Muscle layer of colon (tissue), 2 donors: Measurements from ENCODE around the gene TBL1X.

Experiments used
- H3K27ac ChIP-seq: one replicate; pipeline ENCODE4 v1.7.0; 2013; ENCODE audit warnings: low read depth, mild to moderate bottlenecking, low read length, moderate library complexity
- H3K27me3 ChIP-seq, 2 donors: one replicate each; pipeline ENCODE4 v1.7.0; 2013; ENCODE audit warnings: low read length in 2 of 2, mild to moderate bottlenecking in 2 of 2; ENCODE audit not compliant: insufficient read depth in 2 of 2, control insufficient read depth in 1 of 2
- H3K36me3 ChIP-seq: one replicate; pipeline ENCODE4 v1.7.0; 2013; ENCODE audit warnings: mild to moderate bottlenecking, low read length; ENCODE audit not compliant: insufficient read depth
- H3K4me1 ChIP-seq: one replicate; pipeline ENCODE4 v1.7.0; 2013; ENCODE audit warnings: mild to moderate bottlenecking, low read length; ENCODE audit not compliant: insufficient read depth
- H3K4me3 ChIP-seq, 2 donors: one replicate each; pipeline ENCODE4 v1.7.0; 2013; ENCODE audit warnings: low read length in 2 of 2, low read depth in 1 of 2, mild to moderate bottlenecking in 1 of 2, moderate library complexity in 1 of 2
- H3K9ac ChIP-seq: one replicate; pipeline ENCODE4 v1.7.0; 2013; ENCODE audit warnings: low read length
- H3K9me3 ChIP-seq: one replicate; pipeline ENCODE4 v1.7.0; 2013; ENCODE audit warnings: mild to moderate bottlenecking, low read length
- donor health status: abdominal sarcoma.
- donor health status: Adenocarcinoma of cecum.

The TBL1X gene

DNA sequence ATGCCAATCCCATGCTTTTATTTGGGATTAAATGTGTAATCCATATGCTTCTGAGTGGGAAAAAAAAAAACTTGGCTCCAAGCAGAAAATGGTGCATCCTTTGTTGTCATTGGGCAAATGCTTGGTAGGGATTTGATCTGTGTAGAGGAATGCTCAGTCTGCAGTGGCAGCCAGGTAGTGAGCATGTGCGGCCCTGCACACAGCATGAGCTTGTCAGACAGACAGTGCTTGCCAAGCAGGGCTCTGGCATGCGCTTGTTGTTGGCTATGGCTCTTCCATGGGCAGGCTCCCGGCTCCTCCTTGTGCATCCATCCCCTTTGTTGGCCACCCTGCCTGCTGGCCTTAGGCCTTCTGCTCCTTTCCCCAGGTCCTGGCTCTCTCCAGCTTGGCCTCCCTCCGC is 170.5 kb downstream of the TBL1X start:
- Histone ChIP-seq H3K4me3 (no peak overlapping the region), H3K27ac (peak overlapping the region; percentile 45), H3K36me3 (no peaks in the 10 kb centered on the region), H3K9me3 (no peaks in the 10 kb centered on the region), H3K27me3 (no peaks in the 10 kb centered on the region), H3K9ac (no peak overlapping the region), H3K4me1 (peaks cover 8% of the 10 kb centered on the region)

DNA sequence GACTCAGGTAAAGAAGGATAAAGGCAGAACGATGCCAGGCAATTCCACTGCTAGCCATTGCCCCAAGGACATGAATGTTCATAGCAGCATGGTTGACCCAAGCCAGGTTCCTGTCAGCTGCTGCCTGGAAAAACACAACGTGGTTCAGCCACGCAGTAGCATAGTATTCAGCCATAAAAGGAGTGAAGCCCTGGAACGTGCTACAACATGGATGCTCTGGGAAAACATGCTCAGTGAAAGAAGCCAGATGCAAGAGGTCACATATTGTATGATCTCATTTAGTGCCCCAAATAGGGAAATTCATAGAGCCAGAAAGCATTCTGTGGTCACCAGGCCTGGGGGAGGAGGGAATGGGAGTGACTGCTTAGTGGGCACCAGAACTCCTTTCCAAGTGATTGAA is 170.9 kb downstream of the TBL1X start:
- Histone ChIP-seq H3K9me3 (no peaks in the 10 kb centered on the region), H3K4me3 (no peak overlapping the region), H3K27me3 (no peaks in the 10 kb centered on the region), H3K9ac (no peak overlapping the region), H3K27ac (peak overlapping the region; percentile 45), H3K36me3 (no peaks in the 10 kb centered on the region), H3K4me1 (peaks cover 8% of the 10 kb centered on the region)

DNA sequence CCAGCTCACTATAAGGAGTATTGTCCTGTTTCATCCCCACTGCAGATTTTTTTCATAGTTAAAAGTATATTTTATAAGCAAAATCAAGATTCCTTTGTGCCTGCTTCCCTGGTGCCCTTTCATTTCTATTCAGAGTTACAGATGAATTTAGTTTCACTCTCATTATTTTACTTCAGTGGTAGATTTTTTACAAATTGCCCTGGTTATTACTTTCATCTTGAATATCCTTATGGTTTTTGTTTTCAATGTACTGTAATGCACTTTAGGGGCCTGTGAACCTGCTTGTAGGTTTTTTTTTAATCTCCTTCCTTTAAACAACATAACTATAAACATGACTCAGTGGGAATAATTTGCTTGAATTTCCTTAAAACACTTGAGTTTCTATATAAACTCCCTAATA is 174.0 kb downstream of the TBL1X start:
- H3K4me1 ChIP-seq: peaks cover 8% of the 10 kb centered on the region
- H3K9ac ChIP-seq: no peak overlapping the region
- H3K27ac ChIP-seq: no peak overlapping the region
- H3K36me3 ChIP-seq: no peaks in the 10 kb centered on the region
- H3K9me3 ChIP-seq: no peaks in the 10 kb centered on the region
- no peak overlapping the region for H3K4me3 ChIP-seq
- no peaks in the 10 kb centered on the region for H3K27me3 ChIP-seq

DNA sequence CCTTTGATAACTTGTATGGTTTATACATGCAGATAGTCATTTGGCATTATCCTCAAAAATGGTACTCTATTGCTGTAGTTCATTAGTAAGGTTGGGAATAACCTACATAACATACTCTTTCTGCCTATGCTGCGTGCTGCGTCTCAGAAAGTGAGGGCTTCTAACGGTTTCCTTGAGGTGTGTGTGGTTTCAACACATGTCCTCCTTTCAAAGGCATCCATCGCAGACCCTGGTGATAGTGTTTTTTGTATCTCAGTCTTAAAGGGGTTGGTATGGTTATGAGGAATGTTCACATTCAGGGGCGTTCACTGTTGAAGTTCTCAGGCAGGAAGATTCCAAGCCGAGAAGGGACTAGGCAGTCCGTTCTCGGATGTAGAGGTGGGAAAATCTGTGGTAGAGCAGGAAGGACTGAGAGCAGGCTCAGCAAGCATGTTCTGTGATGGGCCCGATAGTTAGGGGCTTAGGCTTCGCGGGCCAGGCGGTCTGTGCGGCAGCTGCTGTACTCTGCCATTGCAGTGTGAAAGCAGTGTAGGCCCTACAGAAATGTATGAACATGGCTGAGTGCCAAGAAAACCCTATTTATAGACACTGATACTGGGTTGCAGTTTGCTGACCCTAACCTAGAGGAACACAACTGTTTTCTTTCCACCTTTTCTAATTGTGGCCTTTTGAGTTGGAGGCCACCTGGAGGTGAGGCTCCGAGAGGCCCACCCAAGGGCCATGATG is 177.6 kb downstream of the TBL1X start:
- H3K9ac ChIP-seq: no peak overlapping the region
- no peak overlapping the region for H3K4me3 ChIP-seq
- H3K27ac ChIP-seq: no peak overlapping the region
- no peaks in the 10 kb centered on the region for H3K9me3 ChIP-seq
- no peaks in the 10 kb centered on the region for H3K27me3 ChIP-seq
- no peaks in the 10 kb centered on the region for H3K36me3 ChIP-seq
- peaks cover 6% of the 10 kb centered on the region for H3K4me1 ChIP-seq

DNA sequence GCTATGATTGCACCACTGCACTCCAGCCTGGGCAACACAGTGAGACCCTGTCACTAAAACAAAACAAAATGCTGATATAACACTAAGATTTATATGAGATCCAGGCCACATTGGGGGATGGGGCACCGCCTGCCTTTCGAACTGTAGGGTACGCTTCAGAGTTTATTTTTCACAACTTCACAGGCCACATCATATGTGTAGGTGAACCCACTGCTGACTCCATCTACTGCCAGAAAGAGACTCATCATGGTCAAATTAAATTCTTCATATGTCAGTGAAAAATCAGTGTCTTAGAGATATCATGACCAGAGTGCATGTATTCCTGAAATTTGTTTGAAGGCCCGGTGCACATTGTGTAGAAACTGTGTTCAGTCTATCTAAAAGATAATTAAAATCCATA is 178.9 kb downstream of the TBL1X start:
- no peak overlapping the region for H3K9ac ChIP-seq
- H3K27ac ChIP-seq: no peak overlapping the region
- no peaks in the 10 kb centered on the region for H3K36me3 ChIP-seq
- peaks cover 13% of the 10 kb centered on the region for H3K4me1 ChIP-seq
- H3K4me3 ChIP-seq: no peak overlapping the region
- no peaks in the 10 kb centered on the region for H3K27me3 ChIP-seq
- H3K9me3 ChIP-seq: no peaks in the 10 kb centered on the region

DNA sequence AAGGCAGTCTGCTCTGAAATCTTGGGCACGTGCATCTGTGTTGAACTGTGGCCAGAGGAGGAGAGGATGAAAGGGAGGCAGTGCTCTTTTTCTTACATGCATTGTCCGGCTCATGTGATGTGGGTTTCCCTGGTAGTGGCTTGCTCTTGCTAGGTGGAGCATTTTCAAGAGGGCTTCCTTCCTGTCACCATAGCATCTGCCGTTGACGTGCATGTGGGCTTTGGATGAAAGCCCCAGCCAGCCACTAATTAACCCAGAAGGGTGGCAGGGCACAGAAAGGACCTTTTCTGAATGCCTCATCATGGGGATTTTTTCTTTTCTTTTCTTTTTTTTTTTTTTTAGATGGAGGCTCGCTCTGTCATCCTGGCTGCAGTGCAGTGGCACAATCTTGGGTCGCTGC is 179.5 kb downstream of the TBL1X start:
- Histone ChIP-seq H3K4me1 (peaks cover 13% of the 10 kb centered on the region), H3K9me3 (no peaks in the 10 kb centered on the region), H3K4me3 (no peak overlapping the region), H3K27me3 (no peaks in the 10 kb centered on the region), H3K9ac (no peak overlapping the region), H3K36me3 (no peaks in the 10 kb centered on the region), H3K27ac (no peak overlapping the region)

DNA sequence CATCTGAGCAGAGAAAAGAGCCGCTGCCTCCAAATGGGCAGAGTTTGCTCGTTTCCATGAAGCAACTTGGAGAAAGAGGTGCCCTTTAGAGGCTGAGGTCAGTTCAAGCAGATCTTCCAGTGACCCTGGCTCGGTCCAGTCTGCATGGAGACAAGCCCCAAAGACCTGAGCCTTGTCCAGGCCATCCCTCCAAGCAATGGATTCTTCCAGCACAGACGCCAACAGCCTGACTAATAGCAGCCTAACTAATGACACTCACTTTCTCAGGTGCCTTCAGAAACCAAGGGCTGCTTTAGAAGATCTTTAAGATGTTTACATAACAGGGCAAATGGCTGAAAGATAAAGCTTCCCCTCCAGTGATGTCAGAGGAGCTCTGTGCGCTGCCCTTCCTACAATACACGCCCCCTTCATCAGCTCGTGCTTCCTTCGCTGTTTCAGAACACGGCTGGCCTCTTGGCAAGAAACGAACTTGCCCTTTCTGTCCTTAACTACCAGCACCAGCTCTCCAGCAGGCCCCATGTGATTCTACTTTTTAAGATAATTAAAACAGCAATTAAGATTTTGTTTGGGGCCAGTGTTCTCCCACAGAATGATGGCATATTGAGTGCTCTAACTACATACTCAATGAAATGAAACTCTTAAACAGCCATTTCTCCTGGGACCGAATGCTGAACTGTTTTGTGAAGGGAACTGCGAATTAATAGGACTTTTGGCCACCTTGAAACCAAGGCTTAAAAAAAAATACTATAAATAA is 181.8 kb downstream of the TBL1X start:
- Histone ChIP-seq H3K9me3 (no peaks in the 10 kb centered on the region), H3K27me3 (no peaks in the 10 kb centered on the region), H3K9ac (no peak overlapping the region), H3K36me3 (no peaks in the 10 kb centered on the region), H3K4me3 (no peak overlapping the region), H3K27ac (no peak overlapping the region), H3K4me1 (peaks cover 13% of the 10 kb centered on the region)

DNA sequence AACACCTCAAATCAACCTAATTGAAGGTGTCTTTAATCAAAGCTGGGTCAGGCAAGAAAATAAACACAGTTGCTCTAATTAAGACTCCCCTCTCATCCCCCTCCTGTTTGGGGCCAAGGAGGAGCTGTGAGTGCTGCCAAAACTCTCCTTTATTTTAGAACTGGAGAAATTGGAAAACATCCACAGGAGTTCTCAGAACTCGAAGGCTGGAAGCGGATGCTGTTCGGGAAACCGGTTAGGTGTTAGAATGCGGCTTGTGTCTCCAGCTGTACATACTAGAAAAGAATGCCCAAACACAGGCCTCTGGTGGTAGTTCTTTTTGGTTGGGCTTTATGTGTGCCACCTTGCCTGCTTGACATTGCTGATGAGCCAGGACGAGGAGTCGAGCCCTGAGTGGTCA is 182.6 kb downstream of the TBL1X start:
- Histone ChIP-seq H3K27ac (no peak overlapping the region), H3K4me3 (no peak overlapping the region)

DNA sequence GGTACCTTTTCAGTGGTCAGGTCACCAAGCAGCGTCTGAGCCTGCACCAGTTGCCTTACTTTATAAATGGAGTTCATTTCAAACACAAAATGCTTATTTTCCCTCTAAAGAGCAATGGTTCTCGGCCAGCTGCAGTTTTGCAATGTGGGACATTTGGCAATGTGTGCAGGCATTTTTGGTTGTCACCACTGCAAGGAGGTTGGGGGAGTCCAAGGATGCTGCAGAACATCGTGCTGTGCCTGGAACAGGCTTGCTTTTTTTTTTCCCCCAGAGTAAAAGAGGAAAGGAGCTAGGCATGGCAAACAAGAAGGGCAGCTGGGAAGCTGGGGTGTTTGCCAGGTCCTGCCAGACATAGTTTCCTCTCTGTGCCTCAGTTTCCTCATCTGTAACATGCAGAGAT is 185.2 kb downstream of the TBL1X start:
- Histone ChIP-seq H3K27me3 (no peaks in the 10 kb centered on the region), H3K9ac (no peak overlapping the region), H3K4me1 (peaks cover 13% of the 10 kb centered on the region)

More for the DNA sequence above, 182.6 kb downstream of the TBL1X start:
- H3K9ac ChIP-seq: no peak overlapping the region
- no peaks in the 10 kb centered on the region for H3K9me3 ChIP-seq
- no peaks in the 10 kb centered on the region for H3K36me3 ChIP-seq
- H3K4me1 ChIP-seq: peaks cover 13% of the 10 kb centered on the region
- no peaks in the 10 kb centered on the region for H3K27me3 ChIP-seq

DNA sequence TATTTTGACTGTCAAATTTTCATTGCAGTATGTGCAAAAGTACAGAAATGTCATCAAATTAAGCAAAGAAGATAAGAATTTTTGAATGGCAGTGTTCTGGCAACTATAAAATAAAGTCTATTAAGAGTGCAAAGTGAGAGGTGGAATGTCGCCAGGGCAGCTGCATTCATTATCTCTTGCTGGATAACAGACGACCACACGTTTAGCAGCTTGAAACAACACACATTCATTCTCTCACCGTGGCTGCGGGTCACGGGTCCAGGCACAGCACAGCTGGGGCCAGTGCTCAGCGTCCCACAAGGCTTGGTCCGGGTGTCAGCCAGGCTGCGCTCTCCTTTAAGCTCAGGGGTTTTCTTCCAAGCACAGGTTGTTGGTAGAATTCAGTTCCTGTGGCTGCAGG is 186.9 kb downstream of the TBL1X start:
- H3K9me3 ChIP-seq: peaks cover 3% of the 10 kb centered on the region
- no peak overlapping the region for H3K9ac ChIP-seq
- H3K27me3 ChIP-seq: no peaks in the 10 kb centered on the region
- H3K36me3 ChIP-seq: no peaks in the 10 kb centered on the region
- H3K4me1 ChIP-seq: peaks cover 13% of the 10 kb centered on the region
- no peak overlapping the region for H3K27ac ChIP-seq
- H3K4me3 ChIP-seq: no peak overlapping the region

More for the DNA sequence above, 185.2 kb downstream of the TBL1X start:
- H3K36me3 ChIP-seq: no peaks in the 10 kb centered on the region
- H3K27ac ChIP-seq: no peak overlapping the region
- H3K4me3 ChIP-seq: no peak overlapping the region
- H3K9me3 ChIP-seq: peaks cover under 1% of the 10 kb centered on the region

DNA sequence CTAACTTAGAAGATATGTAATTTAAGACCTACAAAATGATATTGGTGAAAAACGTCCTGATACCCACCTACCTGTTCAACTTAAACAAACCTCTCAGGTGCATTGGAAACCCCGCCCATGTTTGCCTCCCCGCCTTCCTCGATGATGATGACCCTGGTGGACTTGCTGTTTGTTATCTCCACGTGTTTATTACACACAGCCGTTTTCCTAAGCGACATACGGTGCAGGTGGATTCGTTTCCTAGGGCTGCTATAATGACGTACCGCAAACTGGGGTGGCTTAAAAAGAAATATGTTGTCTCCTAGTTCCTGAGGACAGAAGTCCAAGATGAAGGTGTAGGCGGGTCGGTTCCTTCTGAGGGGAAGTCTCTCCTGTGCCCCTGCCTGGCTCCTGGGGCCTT is 190.1 kb downstream of the TBL1X start:
- H3K27ac ChIP-seq: no peak overlapping the region
- no peaks in the 10 kb centered on the region for H3K4me1 ChIP-seq
- no peak overlapping the region for H3K9ac ChIP-seq
- peaks cover 3% of the 10 kb centered on the region for H3K9me3 ChIP-seq
- no peak overlapping the region for H3K4me3 ChIP-seq
- no peaks in the 10 kb centered on the region for H3K36me3 ChIP-seq
- no peaks in the 10 kb centered on the region for H3K27me3 ChIP-seq

DNA sequence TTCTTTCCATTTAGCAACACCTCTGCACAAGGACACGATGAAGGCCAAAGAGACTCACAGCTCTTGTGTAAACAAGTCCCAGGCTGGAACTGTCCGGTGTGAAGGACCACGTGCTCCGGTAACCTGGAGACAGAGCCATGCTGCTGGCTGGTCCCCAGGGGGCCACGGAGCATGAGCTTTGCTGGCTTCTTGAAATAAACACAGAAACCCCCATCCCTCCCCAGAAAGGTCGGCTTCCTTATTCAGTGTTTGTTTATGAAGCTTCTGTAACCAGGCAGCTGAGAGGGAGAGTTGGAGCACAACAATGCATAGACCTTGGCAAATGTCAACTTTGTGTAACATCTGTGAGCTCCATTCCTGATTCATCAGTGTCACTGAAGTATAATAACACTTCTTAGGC is 191.4 kb downstream of the TBL1X start:
- Histone ChIP-seq H3K27ac (no peak overlapping the region), H3K9ac (no peak overlapping the region), H3K4me1 (no peaks in the 10 kb centered on the region), H3K27me3 (no peaks in the 10 kb centered on the region), H3K4me3 (no peak overlapping the region), H3K36me3 (no peaks in the 10 kb centered on the region), H3K9me3 (peaks cover 3% of the 10 kb centered on the region)
